OCI-LY1 (cell line): ENCODE results near the gene STAMBP.

Experiments used
- H2AFZ ChIP-seq: fragments of 200-600 bp; sonication (generic), shearing (Covaris generic); 2 replicates; pipeline ENCODE4 v1.6.0; 2014; ENCODE audit warnings: antibody characterized with exemption, mild to moderate bottlenecking, low read length
- H3F3A ChIP-seq: fragments of 200-600 bp; sonication (generic), shearing (Covaris generic); 2 replicates; pipeline ENCODE4 v1.6.0; 2014; ENCODE audit warnings: mild to moderate bottlenecking, antibody characterized with exemption, low read length, moderate library complexity; ENCODE audit not compliant: insufficient read depth
- H3K27ac ChIP-seq: fragments of 200-600 bp; sonication (generic); 2 replicates; pipeline ENCODE4 v1.5.1; 2014; ENCODE audit warnings: low read length, mixed run types, mild to moderate bottlenecking, low read depth; ENCODE audit not compliant: poor library complexity, severe bottlenecking
- H3K27me3 ChIP-seq: fragments of 200-600 bp; sonication (generic); 2 replicates; pipeline ENCODE4 v1.6.0; 2014; ENCODE audit warnings: antibody characterized with exemption, mild to moderate bottlenecking, low read length, moderate library complexity; ENCODE audit not compliant: insufficient read depth
- H3K36me3 ChIP-seq: fragments of 200-600 bp; sonication (generic); 2 replicates; pipeline ENCODE4 v1.6.1; 2014; ENCODE audit warnings: mild to moderate bottlenecking, antibody characterized with exemption, low read length, moderate library complexity, mixed read lengths; ENCODE audit not compliant: insufficient read depth
- H3K4me1 ChIP-seq: fragments of 200-600 bp; sonication (generic); 2 replicates; pipeline ENCODE4 v1.5.1; 2014; ENCODE audit warnings: mild to moderate bottlenecking, low read length, moderate library complexity; ENCODE audit not compliant: insufficient read depth, severe bottlenecking
- H3K4me2 ChIP-seq: fragments of 200-600 bp; sonication (generic), shearing (Covaris generic); 2 replicates; pipeline ENCODE4 v1.6.1; 2014; ENCODE audit warnings: low read length
- H3K4me3 ChIP-seq: fragments of 200-600 bp; sonication (generic); 2 replicates; pipeline ENCODE4 v1.5.1; 2014; ENCODE audit warnings: low read length, low read depth, mild to moderate bottlenecking, mixed read lengths; ENCODE audit not compliant: poor library complexity, severe bottlenecking
- H3K79me2 ChIP-seq: fragments of 200-600 bp; shearing (Covaris generic); 2 replicates; pipeline ENCODE4 v1.6.1; 2016; ENCODE audit warnings: mixed run types, low read length, mixed read lengths; ENCODE audit not compliant: insufficient read depth
- H3K9ac ChIP-seq: fragments of 200-600 bp; sonication (generic), shearing (Covaris generic); 2 replicates; pipeline ENCODE4 v1.6.1; 2014; ENCODE audit warnings: mild to moderate bottlenecking, low read length, mixed read lengths
- H3K9me2 ChIP-seq: fragments of 200-600 bp; sonication (generic), shearing (Covaris generic); 2 replicates; pipeline ENCODE4 v1.6.1; 2014; ENCODE audit warnings: low read depth, mild to moderate bottlenecking, low read length, mixed read lengths
- H3K9me3 ChIP-seq: fragments of 200-600 bp; shearing (Covaris generic); 2 replicates; pipeline ENCODE4 v1.6.1; 2014; ENCODE audit warnings: low read length, mixed read lengths
- H4K20me1 ChIP-seq: fragments of 200-600 bp; sonication (generic), shearing (Covaris generic); 2 replicates; pipeline ENCODE4 v1.6.0; 2016; ENCODE audit warnings: mild to moderate bottlenecking, low read length; ENCODE audit not compliant: insufficient read depth
- CTCF ChIP-seq: fragments of 200-600 bp; sonication (generic), shearing (Covaris generic); IDR thresholded peaks from 2 replicates; pipeline ENCODE4 v1.5.1; 2017; ENCODE audit warnings: mild to moderate bottlenecking, antibody characterized with exemption, low read length, moderate library complexity, mixed read lengths
- EZH2 ChIP-seq: fragments of 200-600 bp; sonication (generic), shearing (Covaris generic); IDR thresholded peaks from 2 replicates; pipeline ENCODE4 v1.8.0; 2017; ENCODE audit warnings: borderline replicate concordance, mixed run types, mild to moderate bottlenecking, antibody characterized with exemption, low read length, moderate library complexity, mixed read lengths

STAMBP gene

DNA sequence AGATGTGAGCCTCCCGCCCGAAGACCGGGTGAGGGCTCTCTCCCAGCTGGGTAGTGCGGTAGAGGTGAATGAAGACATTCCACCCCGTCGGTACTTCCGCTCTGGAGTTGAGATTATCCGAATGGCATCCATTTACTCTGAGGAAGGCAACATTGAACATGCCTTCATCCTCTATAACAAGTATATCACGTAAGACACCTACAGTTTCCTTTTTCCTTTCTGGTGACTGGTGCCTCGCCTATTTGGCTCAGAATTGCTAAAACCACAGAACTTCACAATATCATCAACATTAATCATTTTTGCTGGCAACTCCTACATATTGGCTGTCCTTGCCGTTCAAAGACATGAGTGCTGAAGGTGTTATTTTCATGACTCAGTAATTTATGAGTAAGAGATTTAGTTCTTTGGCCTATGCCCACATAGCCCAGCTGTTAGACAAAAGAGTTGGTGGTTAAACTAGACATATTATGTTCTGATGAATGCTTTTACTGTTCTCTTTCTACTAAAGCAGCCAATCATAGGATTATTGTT lies 2.2 kb downstream of the STAMBP start:
- peaks cover 33% of the 10 kb centered on the region for H3K4me1 ChIP-seq
- no peak for TF ChIP-seq EZH2
- TF ChIP-seq CTCF, result no peak
- H3K9ac ChIP-seq, result no peak overlapping the region
- H3F3A ChIP-seq, result no peaks in the 10 kb centered on the region
- H4K20me1 ChIP-seq, result no peaks in the 10 kb centered on the region
- 0 out of 2 replicates have a peak, but pooled peaks cover 3% of the 10 kb centered on the region for H3K79me2 ChIP-seq
- H3K27ac ChIP-seq, result no peak overlapping the region
- no peaks in the 10 kb centered on the region for H3K9me2 ChIP-seq
- peaks cover 34% of the 10 kb centered on the region for H3K36me3 ChIP-seq
- H3K9me3 ChIP-seq, result 0 out of 2 replicates have a peak, but pooled peaks cover 2% of the 10 kb centered on the region
- H2AFZ ChIP-seq, result no peak overlapping the region
- no peak overlapping the region for H3K4me2 ChIP-seq
- H3K4me3 ChIP-seq, result no peak overlapping the region
- no peaks in the 10 kb centered on the region for H3K27me3 ChIP-seq

DNA sequence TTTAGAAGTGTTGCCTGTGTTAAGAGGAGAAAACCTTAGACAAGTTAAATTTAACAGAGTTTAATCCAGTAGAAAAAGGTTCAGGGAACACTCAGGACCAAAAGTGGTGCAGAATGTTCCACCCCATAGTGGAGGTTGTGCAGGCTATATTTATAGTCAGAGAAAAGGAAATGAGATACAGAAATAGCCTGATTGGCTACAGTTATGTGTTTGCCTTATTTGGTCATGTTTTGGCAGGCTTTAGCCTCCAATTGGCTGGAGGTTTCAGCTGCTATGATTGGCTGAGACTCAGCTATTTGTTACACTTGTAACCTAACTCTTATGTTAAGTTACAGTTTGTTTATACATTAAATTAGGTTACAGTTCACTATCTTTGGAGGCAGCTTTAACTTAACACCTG lies 4.2 kb downstream of the STAMBP start:
- H2AFZ ChIP-seq, result no peak overlapping the region
- 0 out of 2 replicates have a peak, but pooled peaks cover 2% of the 10 kb centered on the region for H3K9me3 ChIP-seq
- H3K9ac ChIP-seq, result no peak overlapping the region
- H3K4me3 ChIP-seq, result no peak overlapping the region
- peaks cover 39% of the 10 kb centered on the region for H3K36me3 ChIP-seq
- no peak overlapping the region for H3K27ac ChIP-seq
- no peaks in the 10 kb centered on the region for H4K20me1 ChIP-seq
- H3K4me2 ChIP-seq, result no peak overlapping the region
- no peaks in the 10 kb centered on the region for H3K27me3 ChIP-seq
- no peaks in the 10 kb centered on the region for H3F3A ChIP-seq
- TF ChIP-seq EZH2 (no peak), CTCF (no peak)
- H3K4me1 ChIP-seq, result peaks cover 25% of the 10 kb centered on the region
- H3K79me2 ChIP-seq, result 0 out of 2 replicates have a peak, but pooled peaks cover 3% of the 10 kb centered on the region
- H3K9me2 ChIP-seq, result no peaks in the 10 kb centered on the region

- H3F3A ChIP-seq, result no peaks in the 10 kb centered on the region
- TF ChIP-seq EZH2, result no peak
- no peak for TF ChIP-seq CTCF
- H3K9me3 ChIP-seq, result 0 out of 2 replicates have a peak, but pooled peaks cover 2% of the 10 kb centered on the region
- no peaks in the 10 kb centered on the region for H3K79me2 ChIP-seq
- H3K9ac ChIP-seq, result no peak overlapping the region
- no peak overlapping the region for H3K4me2 ChIP-seq
- peaks cover 49% of the 10 kb centered on the region for H3K36me3 ChIP-seq
- H3K9me2 ChIP-seq, result no peaks in the 10 kb centered on the region
- no peak overlapping the region for H3K4me3 ChIP-seq
- no peaks in the 10 kb centered on the region for H4K20me1 ChIP-seq
- H3K27ac ChIP-seq, result no peak overlapping the region
- peaks cover 6% of the 10 kb centered on the region for H3K4me1 ChIP-seq
- H3K27me3 ChIP-seq, result no peaks in the 10 kb centered on the region
- H2AFZ ChIP-seq, result no peak overlapping the region
Observed at GRCh38 chr2:73836141-73836943, 7.6 kb downstream of the STAMBP start.
